Measurements from ENCODE around the gene SLC30A10. TPM values are rescaled to one million over a fixed set of nuclear protein-coding genes. Genes with fewer than 3 reads are reported as not detected.
A peak's percentile ranks its signal among the peaks of the same experiment; 100 is the strongest.

Gene SLC30A10
- total RNA-seq = under 1 TPM in 1 of 4 donors, not detected in 3; 0.69 TPM

DNA sequence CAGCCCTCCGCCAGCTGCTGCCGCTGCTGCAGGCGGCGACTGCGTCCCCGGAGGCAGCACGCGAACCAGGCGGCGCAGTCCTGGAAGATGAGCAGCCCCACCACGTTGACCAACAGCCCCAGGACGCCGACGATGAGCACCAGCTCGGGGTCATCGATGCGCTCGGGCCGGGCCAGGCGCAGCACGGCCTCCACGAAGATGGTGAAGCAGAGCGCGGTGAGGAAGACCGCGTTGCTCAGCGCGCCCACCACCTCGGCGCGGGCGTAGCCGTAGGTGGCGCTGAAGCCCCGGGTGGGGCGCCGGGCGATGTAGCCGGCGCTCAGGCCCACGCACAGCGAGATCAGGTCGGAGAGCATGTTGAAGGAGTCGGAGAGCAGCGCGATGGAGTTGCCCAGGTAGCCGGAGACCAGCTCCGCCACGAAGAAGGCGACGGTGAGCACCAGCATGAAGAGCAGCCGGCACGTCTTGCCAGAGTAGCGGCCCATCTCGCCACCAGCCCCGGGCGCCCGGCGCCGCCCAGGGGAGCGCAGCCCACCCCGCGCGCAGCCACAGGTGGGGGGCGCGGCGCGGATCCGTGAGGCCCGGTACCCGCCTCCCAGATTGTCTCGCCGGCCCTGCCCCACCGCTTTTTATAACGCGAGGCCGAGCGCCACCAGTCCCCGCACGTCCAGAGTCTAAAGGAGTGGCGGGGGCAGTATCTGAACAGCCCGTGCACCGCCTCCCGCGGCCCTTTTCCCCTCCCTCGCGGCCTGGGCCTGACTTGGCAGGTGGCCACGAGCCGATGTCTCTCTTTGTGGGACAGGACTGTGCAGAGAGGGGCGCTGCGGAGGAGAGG is at the start of gene SLC30A10:
SLC30A10 (minus strand) TSS at position 602 of the 835 bp plus-strand sequence; CDS start at position 485, 117 bp downstream.
- Histone ChIP-seq H3K4me3 (peak within 1 kb of the TSS in 1 of 2 donors; percentile 33), H3K27ac (no peak within 1 kb of the TSS), H3K9me3 (no peaks in the 10 kb centered on the region), H3K27me3 (no peaks in the 10 kb centered on the region), H3K4me1 (no peaks in the 10 kb centered on the region), H3K36me3 (no peaks in the 10 kb centered on the region)
- DNase-seq = no peak
- intact Hi-C loops (cut with DNase I; ENCODE audit: low total_unique reads) = no loop called here
- no peak for TF ChIP-seq POLR2A (IDR thresholded peaks at IDR 0.05)
- no peak for TF ChIP-seq CTCF (IDR thresholded peaks at IDR 0.05)

GRCh38 chr1:219973213-219973612 is 44.9 kb upstream of the SLC30A10 start:
- no peak for DNase-seq
- H3K27ac ChIP-seq = no peak overlapping the region
- H3K4me1 ChIP-seq = no peaks in the 10 kb centered on the region
- H3K9me3 ChIP-seq = no peaks in the 10 kb centered on the region
- intact Hi-C loops (cut with DNase I; ENCODE audit: low total_unique reads) = no loop called here
- H3K27me3 ChIP-seq = no peaks in the 10 kb centered on the region
- TF ChIP-seq CTCF (IDR thresholded peaks at IDR 0.05) (no peak), POLR2A (IDR thresholded peaks at IDR 0.05) (no peak)
- no peaks in the 10 kb centered on the region for H3K36me3 ChIP-seq
- H3K4me3 ChIP-seq = no peak overlapping the region

DNA sequence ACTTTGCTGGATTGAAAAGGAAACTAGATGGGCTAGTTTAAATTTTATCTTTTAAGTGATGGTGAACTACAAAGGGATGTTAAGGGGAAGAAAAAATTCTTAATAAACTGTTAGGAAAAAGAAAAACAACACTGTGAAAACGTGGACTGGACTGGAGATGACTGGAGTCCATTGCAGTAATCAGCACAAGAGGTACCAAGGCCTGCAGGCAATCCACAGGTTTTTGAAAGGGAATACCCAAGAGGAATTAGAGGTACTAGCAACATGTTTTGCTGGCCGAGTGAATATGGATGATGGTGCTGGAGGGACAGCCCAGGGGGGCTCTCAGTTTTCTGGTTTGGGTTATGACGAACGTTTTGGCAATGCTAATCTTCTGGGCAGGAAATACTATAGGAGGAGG is 39.0 kb upstream of the SLC30A10 start:
- no peaks in the 10 kb centered on the region for H3K4me1 ChIP-seq
- no peaks in the 10 kb centered on the region for H3K36me3 ChIP-seq
- no peaks in the 10 kb centered on the region for H3K27me3 ChIP-seq
- no peak for DNase-seq
- no peaks in the 10 kb centered on the region for H3K9me3 ChIP-seq
- intact Hi-C loops (cut with DNase I; ENCODE audit: low total_unique reads) = no loop called here
- TF ChIP-seq POLR2A (IDR thresholded peaks at IDR 0.05) (no peak), CTCF (IDR thresholded peaks at IDR 0.05) (no peak)
- H3K27ac ChIP-seq = no peak overlapping the region
- no peak overlapping the region for H3K4me3 ChIP-seq

- DNase-seq = no peak
- TF ChIP-seq CTCF (IDR thresholded peaks at IDR 0.05) (no peak), POLR2A (IDR thresholded peaks at IDR 0.05) (no peak)
- Histone ChIP-seq H3K27me3 (no peaks in the 10 kb centered on the region), H3K27ac (no peak overlapping the region), H3K9me3 (no peaks in the 10 kb centered on the region), H3K36me3 (no peaks in the 10 kb centered on the region), H3K4me3 (no peak overlapping the region), H3K4me1 (no peaks in the 10 kb centered on the region)
- intact Hi-C loops (cut with DNase I; ENCODE audit: low total_unique reads) = no loop called here
These were observed 37.7 kb upstream of the SLC30A10 start for GRCh38 chr1:219966071-219966349.

DNA sequence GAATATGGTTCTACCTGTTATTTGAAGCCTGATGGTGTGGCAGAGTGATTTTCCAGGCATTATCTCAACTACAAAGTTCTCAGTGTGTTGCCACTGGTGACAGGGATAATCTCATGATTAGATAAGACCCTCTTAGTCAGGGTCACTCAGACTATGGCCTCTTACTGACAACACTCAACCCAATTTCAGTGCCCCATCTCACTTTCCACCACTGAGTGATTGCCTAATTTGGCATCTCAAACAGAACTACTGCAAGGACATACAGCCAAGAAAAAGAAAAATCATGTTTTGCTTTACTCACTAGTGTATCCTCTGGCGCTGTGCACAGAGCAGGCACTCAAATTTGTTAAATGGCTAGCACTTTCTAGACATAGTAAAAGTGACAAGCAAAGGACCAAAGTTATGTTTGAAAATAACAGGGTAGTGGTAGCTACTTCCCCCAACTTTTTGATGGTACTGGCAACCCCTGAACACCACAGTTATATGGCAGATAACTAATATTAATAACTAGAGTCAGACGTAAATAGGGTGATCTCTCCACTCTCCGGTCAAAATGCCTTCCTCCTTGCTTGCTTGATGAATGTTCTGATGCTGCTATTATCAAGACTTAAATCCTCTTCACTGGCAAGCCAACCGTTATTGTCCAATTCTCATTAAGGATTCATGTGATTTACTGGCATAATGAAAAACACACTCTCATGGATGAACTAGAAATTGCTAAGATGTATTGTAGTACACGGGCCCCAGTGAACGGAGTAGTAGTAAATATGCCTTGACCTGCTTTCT is 37.1 kb upstream of the SLC30A10 start:
- intact Hi-C loops (cut with DNase I; ENCODE audit: low total_unique reads) = no loop called here
- H3K9me3 ChIP-seq = no peaks in the 10 kb centered on the region
- H3K4me1 ChIP-seq = no peaks in the 10 kb centered on the region
- no peak overlapping the region for H3K27ac ChIP-seq
- no peak for DNase-seq
- TF ChIP-seq CTCF (IDR thresholded peaks at IDR 0.05) (no peak), POLR2A (IDR thresholded peaks at IDR 0.05) (no peak)
- H3K36me3 ChIP-seq = no peaks in the 10 kb centered on the region
- no peaks in the 10 kb centered on the region for H3K27me3 ChIP-seq
- H3K4me3 ChIP-seq = no peak overlapping the region
